HG02973 (cell line): ENCODE results near the gene TCTA.

Experiments
- ATAC-seq: cut with Tn5 transposase; IDR thresholded peaks from one replicate; pipeline ENCODE4 v1.9.1; 2021; ENCODE audit warnings: moderate library complexity; ENCODE audit not compliant: unreplicated experiment

The TCTA gene

DNA sequence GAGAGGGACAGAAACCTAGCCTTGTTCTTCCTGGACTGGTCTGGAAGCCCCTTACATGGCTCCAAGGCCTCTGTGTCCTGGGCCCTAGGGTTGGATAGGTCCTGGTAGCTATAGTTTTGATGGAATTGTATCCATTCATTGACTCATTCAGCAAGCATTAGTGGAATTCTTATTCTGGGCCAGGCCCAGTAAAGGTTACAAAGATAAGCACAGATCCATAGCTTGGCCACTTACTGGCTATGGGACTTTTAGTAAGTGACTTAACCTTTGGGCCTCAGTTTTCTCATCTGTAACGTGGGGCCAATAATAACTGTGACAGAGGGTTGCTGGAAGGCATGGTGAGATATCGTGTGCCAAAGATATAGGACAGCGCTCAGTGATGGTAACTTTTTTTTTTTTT, 44.2 kb downstream of the TCTA start:
- no peak for ATAC-seq

DNA sequence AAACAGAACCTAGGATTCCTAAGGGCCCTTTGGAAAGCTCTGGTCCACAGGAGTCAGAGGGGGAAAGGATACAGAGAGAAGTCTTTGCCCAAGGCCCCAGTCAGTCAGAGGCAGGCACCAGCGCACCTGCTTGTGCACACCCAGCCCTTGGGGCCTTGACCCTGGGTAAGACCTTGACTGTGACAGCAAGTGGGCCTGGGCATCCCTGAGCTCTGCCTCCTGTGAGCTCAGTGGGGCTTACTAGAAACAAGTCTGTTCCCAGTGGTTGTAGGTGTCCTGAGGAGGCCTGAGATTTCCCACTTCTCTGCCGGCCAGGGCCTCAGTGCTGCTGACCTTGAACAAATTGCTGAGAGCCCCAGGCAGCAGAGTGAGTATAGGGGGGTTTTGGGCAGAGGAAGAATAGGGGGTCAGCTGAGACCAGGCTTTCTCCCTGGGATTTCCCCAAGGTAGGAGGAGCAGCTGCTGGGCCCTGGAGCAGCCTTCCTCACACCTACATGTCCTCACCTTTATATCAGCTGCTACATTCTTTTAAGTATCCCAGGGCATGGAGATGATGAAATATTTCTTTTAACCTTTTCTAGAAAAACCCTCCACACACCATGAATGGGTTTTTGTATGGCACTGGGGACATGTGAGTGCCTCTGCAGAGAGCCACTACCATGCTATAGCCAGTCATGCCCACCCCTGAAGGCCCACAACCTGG, 48.1 kb downstream of the TCTA start:
- ATAC-seq, result no peak

DNA sequence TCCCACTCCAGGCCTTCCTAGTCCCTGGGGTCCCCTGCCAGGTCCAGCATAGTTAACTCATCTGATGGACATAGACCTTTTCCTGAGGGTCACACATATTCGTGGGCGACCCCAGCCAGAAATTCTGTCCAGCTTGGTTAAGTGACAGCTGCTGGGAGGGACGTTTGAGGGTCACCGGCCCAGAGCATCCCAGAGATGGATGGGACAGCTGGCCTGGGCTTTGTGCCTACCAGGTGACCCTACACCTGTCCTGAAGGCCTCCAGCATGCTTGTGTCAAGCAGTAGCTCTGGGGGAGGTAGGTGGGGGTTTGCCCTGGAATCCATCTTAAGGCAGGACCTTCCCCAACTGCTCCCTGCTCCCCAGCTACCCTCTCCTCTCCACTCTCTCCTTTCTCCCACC, 48.7 kb downstream of the TCTA start:
- no peak for ATAC-seq

DNA sequence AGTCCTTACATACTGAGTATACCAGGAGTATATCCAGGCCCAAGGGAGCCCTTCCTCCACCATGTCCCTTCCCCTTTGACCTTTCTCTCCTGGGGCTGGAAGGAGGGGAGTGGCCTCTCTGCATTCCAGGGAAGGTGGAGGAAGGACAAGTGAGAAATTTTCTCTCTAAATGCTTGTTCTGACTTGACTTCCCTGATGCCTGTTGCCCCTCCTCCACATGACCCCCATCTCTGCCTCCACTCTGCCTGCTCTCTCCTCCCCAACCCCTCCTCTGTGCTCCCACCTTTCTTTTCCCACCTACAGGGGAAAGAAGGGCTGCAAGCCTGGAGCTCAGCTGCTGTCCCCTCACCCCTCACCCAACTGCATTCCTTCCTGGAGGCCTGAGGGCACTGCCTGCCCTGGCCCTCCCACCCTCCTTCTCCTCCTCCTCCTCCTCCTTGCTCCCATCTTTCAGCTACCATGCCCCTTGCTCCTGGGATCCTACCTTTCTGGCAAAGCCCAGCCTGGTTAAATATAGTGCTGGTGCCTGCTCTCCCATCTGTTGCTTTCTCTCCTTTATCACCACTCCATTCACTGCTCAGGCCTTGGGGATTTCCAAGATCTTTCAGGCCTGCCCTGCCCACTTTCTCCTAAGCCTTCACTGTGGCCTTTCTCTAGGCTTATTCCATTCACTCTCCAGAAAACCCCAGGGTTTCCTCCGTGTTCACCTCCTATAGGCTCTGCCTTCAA, 49.4 kb downstream of the TCTA start:
- ATAC-seq, result no peak

DNA sequence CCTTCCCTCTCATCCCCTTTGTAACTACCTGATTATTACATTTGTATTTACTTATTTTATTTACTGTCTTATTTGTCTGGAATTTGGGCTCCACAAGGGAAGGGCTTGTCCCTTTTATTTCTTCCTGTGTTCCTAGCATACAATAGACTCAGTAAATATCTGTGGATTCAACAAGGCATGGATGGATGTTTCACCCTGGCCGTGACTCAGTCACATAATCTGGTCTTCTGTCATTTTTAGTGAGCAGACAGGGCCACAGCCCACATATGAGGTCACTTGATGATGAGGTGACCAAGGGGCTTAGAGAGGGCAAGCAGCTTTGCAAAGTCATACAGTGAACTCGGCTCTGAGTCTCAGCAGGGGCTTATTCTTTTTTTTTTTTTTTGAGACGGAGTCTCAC, 50.0 kb downstream of the TCTA start:
- ATAC-seq, result no peak

DNA sequence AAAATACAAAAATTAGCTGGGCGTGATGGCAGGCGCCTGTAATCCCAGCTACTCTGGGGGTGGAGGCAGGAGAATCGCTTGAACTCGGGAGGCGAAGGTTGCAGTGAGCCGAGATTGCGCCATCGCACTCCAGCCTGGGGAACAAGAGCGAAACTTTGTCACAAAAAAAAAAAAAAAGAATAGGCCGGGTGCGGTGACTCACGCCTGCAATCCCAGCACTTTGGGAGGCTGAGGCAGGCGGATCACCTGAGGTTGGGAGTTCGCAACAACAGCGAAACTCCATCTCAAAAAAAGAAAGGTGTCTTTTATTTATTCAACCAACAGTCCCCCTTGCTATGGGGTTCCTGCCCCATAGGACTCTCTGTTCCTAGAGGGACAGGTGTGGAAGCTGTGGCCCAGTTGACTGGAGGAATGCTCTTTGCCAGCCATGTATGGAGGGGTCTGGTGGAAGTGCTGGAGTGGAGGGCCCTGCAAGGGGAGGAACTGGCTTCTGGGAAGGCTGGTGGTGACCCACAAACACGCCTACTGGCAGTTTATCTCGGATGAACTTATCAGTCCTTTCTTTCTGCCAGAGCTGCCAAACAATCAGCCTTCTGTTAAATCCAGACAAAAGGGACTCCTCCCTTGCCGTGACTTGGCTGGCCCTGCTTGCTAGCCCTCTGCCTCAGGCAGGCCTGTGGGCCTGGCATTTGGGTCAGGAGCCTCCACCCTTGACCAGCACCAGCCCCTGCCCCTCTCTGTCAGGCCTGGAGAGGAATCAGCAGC, 53.2 kb downstream of the TCTA start:
- ATAC-seq, result no peak
